ENCODE data around the gene MTOR.
"Not testable (repeated sequence)": the region's sequence is repeated elsewhere in the genome, so short reads cannot be mapped to it uniquely, and the experiment has no call there.

Gene MTOR

GRCh38 chr1:11279630-11280029 lies 17.3 kb upstream of the MTOR start:
- DNase-seq = no peak

- DNase-seq = no peak
These were observed 16.8 kb upstream of the MTOR start for GRCh38 chr1:11279152-11279551.

GRCh38 chr1:11273595-11274234 lies 11.4 kb upstream of the MTOR start:
- DNase-seq = no peak

- peak; percentile 84 for DNase-seq
These were observed 10.7 kb upstream of the MTOR start, which contains the start of gene UBIAD1 for GRCh38 chr1:11272832-11273594. Gene UBIAD1, plus strand, starts transcription at chr1:11273198. Its CDS starts 334 bp downstream, at chr1:11273532.

GRCh38 chr1:11272544-11272831 lies 10.1 kb upstream of the MTOR start:
- DNase-seq = no peak

GRCh38 chr1:11267350-11268337 lies 5.3 kb upstream of the MTOR start:
- not testable (repeated sequence) for DNase-seq

- DNase-seq = no peak
These were observed 4.1 kb upstream of the MTOR start for GRCh38 chr1:11266268-11267074.

- DNase-seq = no peak
These were observed 6.1 kb downstream of the MTOR start for GRCh38 chr1:11256299-11256698.

- DNase-seq = no peak
These were observed 9.1 kb downstream of the MTOR start for GRCh38 chr1:11253226-11253625.

- no peak for DNase-seq
These were observed 9.8 kb downstream of the MTOR start for GRCh38 chr1:11252538-11252937.

GRCh38 chr1:11248169-11248568 lies 14.2 kb downstream of the MTOR start:
- DNase-seq = no peak

- no peak for DNase-seq
These were observed 16.2 kb downstream of the MTOR start for GRCh38 chr1:11245904-11246719.

GRCh38 chr1:11245248-11245647 lies 17.1 kb downstream of the MTOR start:
- no peak for DNase-seq

- DNase-seq = no peak
These were observed 24.0 kb downstream of the MTOR start for GRCh38 chr1:11238311-11238710.

- DNase-seq = no peak
These were observed 25.0 kb downstream of the MTOR start for GRCh38 chr1:11237356-11237755.

GRCh38 chr1:11233208-11233607 lies 29.1 kb downstream of the MTOR start:
- DNase-seq = no peak

GRCh38 chr1:11229203-11229602 lies 33.1 kb downstream of the MTOR start:
- DNase-seq = no peak

- no peak for DNase-seq
These were observed 35.0 kb downstream of the MTOR start for GRCh38 chr1:11227106-11228077.

- DNase-seq = no peak
These were observed 46.3 kb downstream of the MTOR start for GRCh38 chr1:11216074-11216473.

- DNase-seq = no peak
These were observed 46.9 kb downstream of the MTOR start for GRCh38 chr1:11215381-11216005.
